ENCODE data around the gene ADAMTS10. TPM values are rescaled to one million over a fixed set of nuclear protein-coding genes. Genes with fewer than 3 reads are reported as not detected.

Gene ADAMTS10
- total RNA-seq, 1 experiment from 2014 or later = 10.2 TPM

DNA sequence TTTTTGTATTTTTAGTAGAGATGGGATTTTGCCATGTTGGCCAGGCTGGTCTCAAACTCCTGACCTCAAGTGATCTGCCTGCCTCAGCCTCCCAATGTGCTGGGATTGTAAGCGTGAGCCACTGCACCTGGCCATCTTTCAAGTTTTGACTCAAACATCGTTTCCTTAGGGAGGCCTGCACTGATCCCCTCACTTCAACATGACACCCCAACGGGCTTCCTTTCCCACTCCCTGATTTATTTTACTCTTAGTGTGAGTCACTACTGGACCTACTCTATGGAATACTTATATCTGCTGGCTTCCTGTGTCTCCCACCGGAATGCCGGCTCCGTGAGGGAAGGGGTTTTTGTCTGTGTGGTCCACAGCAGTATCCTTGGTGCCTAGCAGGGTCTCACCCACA is 4.5 kb upstream of the ADAMTS10 start (continued):
- no peak for TF ChIP-seq CTCF (IDR thresholded peaks at IDR 0.05 in 2 of 3, conservative IDR thresholded peaks at IDR 0.05 in 1 of 3; ENCODE audit: borderline replicate concordance in 1 of 3, insufficient read depth in 1 of 3, low read depth in 2 of 3, low read length in 2 of 3)
- TF ChIP-seq FOSL1 (IDR thresholded peaks at IDR 0.05; ENCODE audit: low read depth) = no peak
- no peak for TF ChIP-seq CBX3 (IDR thresholded peaks at IDR 0.05; ENCODE audit: low read depth)
- no peak for TF ChIP-seq SP1 (IDR thresholded peaks at IDR 0.05; ENCODE audit: low read depth)

DNA sequence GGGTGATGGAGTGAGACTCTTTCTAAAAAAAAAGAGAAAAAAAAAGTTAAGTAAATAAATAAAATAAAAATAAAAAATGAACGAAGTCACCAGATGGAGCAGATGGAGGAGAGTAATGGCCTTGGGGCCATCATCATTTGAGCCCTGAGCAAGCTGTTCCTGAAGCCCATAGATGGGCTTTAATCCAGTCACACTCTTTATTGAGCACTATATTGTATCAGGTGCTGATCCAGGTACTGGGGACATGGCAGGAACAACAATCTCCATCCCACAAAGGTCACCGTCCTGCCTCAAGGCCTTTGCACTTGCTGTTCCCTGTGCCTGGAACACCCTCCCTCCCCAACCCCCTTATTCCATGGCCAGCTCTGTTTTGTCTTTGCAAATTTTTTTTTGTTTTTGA is 3.9 kb upstream of the ADAMTS10 start:
- H3K4me1 ChIP-seq (ENCODE audit: control insufficient read depth in 1 of 2, insufficient read depth in 2 of 2, low read length in 2 of 2) = peaks cover 8 to 38% of the 10 kb centered on the region in 2 experiments
- no peak overlapping the region for H3K4me2 ChIP-seq (ENCODE audit: low read length)
- POLR2A ChIA-PET = interaction anchor here (1.1 kb wide), 1 partner anchor 32 kb away, joined by 4 read pairs; no protein-coding TSS in a partner anchor
- H3K4me3 ChIP-seq (replicated peaks in 1 of 2; ENCODE audit: low read depth in 1 of 2, low read length in 2 of 2) = no peak overlapping the region
- DNase-seq (ENCODE audit: low read depth, low spot score) = no peak
- H3K9me3 ChIP-seq (ENCODE audit: control insufficient read depth in 1 of 2, insufficient read depth in 1 of 2, low read depth in 1 of 2, low read length in 2 of 2) = no peaks in the 10 kb centered on the region
- no peak overlapping the region for H3K9ac ChIP-seq (ENCODE audit: low read length)
- H3K27ac ChIP-seq (ENCODE audit: low read depth, low read length) = no peak overlapping the region
- no peak overlapping the region for H2AFZ ChIP-seq (ENCODE audit: low read depth, low read length, poor library complexity, severe bottlenecking)
- CTCF ChIA-PET = interaction anchor here (1.2 to 3.6 kb wide), 5 partner anchors 8 to 79 kb away, joined by 3 to 28 read pairs (median 4); no protein-coding TSS in a partner anchor
- no peaks in the 10 kb centered on the region for H3K36me3 ChIP-seq (ENCODE audit: control insufficient read depth in 1 of 2, insufficient read depth in 2 of 2, low read length in 2 of 2)
- H3K9me2 ChIP-seq (ENCODE audit: insufficient read depth) = no peaks in the 10 kb centered on the region
- no peaks in the 10 kb centered on the region for H3K27me3 ChIP-seq (ENCODE audit: insufficient read depth, low read length)
- intact Hi-C loops (cut with micrococcal nuclease) = no loop called here
- no peak for ATAC-seq
- BruUV-seq (replicated peaks) = no TSS peak
- no peaks in the 10 kb centered on the region for H3K79me2 ChIP-seq (ENCODE audit: insufficient read depth, low read length)
- H4K20me1 ChIP-seq (ENCODE audit: insufficient read depth) = no peaks in the 10 kb centered on the region
- RAD21 ChIA-PET (ENCODE audit: low non-redundant PET in 1 of 2, low total read pairs in 2 of 2, uncharacterized antibody in 2 of 2, unreplicated experiment in 2 of 2) = no interaction called here
- TF ChIP-seq, protein P1, sequence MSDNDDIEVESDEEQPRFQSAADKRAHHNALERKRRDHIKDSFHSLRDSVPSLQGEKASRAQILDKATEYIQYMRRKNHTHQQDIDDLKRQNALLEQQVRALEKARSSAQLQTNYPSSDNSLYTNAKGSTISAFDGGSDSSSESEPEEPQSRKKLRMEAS (IDR thresholded peaks at IDR 0.05) = no peak
- TF ChIP-seq ZNF274 (IDR thresholded peaks at IDR 0.05; ENCODE audit: low read depth, low read length) = no peak
- no peak for TF ChIP-seq REST (IDR thresholded peaks at IDR 0.05; ENCODE audit: low read depth)
- no peak for TF ChIP-seq EZH2 (IDR thresholded peaks at IDR 0.05)
- TF ChIP-seq CBX3 (IDR thresholded peaks at IDR 0.05; ENCODE audit: low read depth) = no peak
- no peak for TF ChIP-seq EGR1 (IDR thresholded peaks at IDR 0.05; ENCODE audit: low read depth)
- no peak for TF ChIP-seq POLR2AphosphoS5 (IDR thresholded peaks at IDR 0.05; ENCODE audit: low read depth, low read length)
- TF ChIP-seq SP1 (IDR thresholded peaks at IDR 0.05; ENCODE audit: low read depth) = no peak
- no peak for TF ChIP-seq FOSL1 (IDR thresholded peaks at IDR 0.05; ENCODE audit: low read depth)
- no peak for TF ChIP-seq ATF3 (IDR thresholded peaks at IDR 0.05)
- TF ChIP-seq CTCF (IDR thresholded peaks at IDR 0.05 in 2 of 3, conservative IDR thresholded peaks at IDR 0.05 in 1 of 3; ENCODE audit: borderline replicate concordance in 1 of 3, insufficient read depth in 1 of 3, low read depth in 2 of 3, low read length in 2 of 3) = no peak
- TF ChIP-seq RAD21 (IDR thresholded peaks at IDR 0.05; ENCODE audit: low read depth) = no peak
- no peak for TF ChIP-seq ZFX (IDR thresholded peaks at IDR 0.05)
- TF ChIP-seq YY1 (IDR thresholded peaks at IDR 0.05; ENCODE audit: extremely low read depth, insufficient replicate concordance, low read depth, low read length) = no peak
- TF ChIP-seq CEBPB (IDR thresholded peaks at IDR 0.05; ENCODE audit: low read depth) = no peak
- TF ChIP-seq SRF (IDR thresholded peaks at IDR 0.05; ENCODE audit: low read depth) = no peak
- no peak for TF ChIP-seq TCF7L2 (IDR thresholded peaks at IDR 0.05; ENCODE audit: borderline replicate concordance, extremely low read depth, insufficient read depth, insufficient read length)
- TF ChIP-seq SIN3A (IDR thresholded peaks at IDR 0.05; ENCODE audit: low read depth) = no peak
